Measurements from ENCODE around the gene BBS1. TPM values are rescaled to one million over a fixed set of nuclear protein-coding genes. Genes with fewer than 3 reads are reported as not detected.

BBS1 gene
- total RNA-seq, 5 donors from 2014 or later (not counting 1 experiment from before 2014, with no cell fraction given): 17.0 to 41.6 (median 34.9) TPM

- POLR2A ChIA-PET: no interaction called here
Observed at GRCh38 chr11:66548774-66549630, 38.6 kb downstream of the BBS1 start.

GRCh38 chr11:66549696-66550095 is 39.3 kb downstream of the BBS1 start:
- no peaks in the 10 kb centered on the region for H3K36me3 ChIP-seq (ENCODE audit: control insufficient read depth in 2 of 2, extremely low read depth in 1 of 2, insufficient read depth in 1 of 2, low read length in 1 of 2)
- H3K27me3 ChIP-seq (replicated peaks in 1 of 2; ENCODE audit: control insufficient read depth in 2 of 2, extremely low read depth in 1 of 2, insufficient read depth in 2 of 2, low read length in 1 of 2): peaks cover 0 to 7% of the 10 kb centered on the region in 2 experiments
- ATAC-seq (replicated peaks in 1 of 4): no peak
- ChIA-PET CTCF (no interaction called here), POLR2A (no interaction called here)
- H3K9me3 ChIP-seq: no peaks in the 10 kb centered on the region
- Mint-ChIP-seq H3K9me3 (no peaks in the 10 kb centered on the region), H3K4me1 (peaks cover 11 to 16% (median 14%) of the 10 kb centered on the region in 3 donors), H3K4me3 (no peak overlapping the region), H3K27ac (no peak overlapping the region), H3K36me3 (no peaks in the 10 kb centered on the region), H3K27me3 (no peaks in the 10 kb centered on the region)
- no peak overlapping the region for H3K4me3 ChIP-seq (ENCODE audit: control insufficient read depth in 1 of 2, extremely low read depth in 1 of 2, low read length in 1 of 2)
- no peak overlapping the region for H3K27ac ChIP-seq (ENCODE audit: low read length)
- no CpG with 5 or more reads among the region's 3 CpGs for WGBS (ENCODE audit: insufficient coverage)
- DNase-seq: no peak
- peaks cover 0 to 21% of the 10 kb centered on the region in 2 experiments for H3K4me1 ChIP-seq (ENCODE audit: control insufficient read depth in 1 of 2, extremely low read depth in 1 of 2, insufficient read depth in 2 of 2, low read length in 2 of 2)

More at GRCh38 chr11:66548774-66549630, 38.6 kb downstream of the BBS1 start:
- no peak for DNase-seq
- H3K4me1 Mint-ChIP-seq: peaks cover 16 to 23% (median 19%) of the 10 kb centered on the region in 3 donors
- WGBS (ENCODE audit: insufficient coverage): 79% methylated on average over 14 of the region's 16 CpGs
- Histone ChIP-seq H3K4me3 (ENCODE audit: control insufficient read depth in 1 of 2, extremely low read depth in 1 of 2, low read length in 1 of 2) (no peak overlapping the region), H3K9me3 (no peaks in the 10 kb centered on the region), H3K27me3 (replicated peaks in 1 of 2; ENCODE audit: control insufficient read depth in 2 of 2, extremely low read depth in 1 of 2, insufficient read depth in 2 of 2, low read length in 1 of 2) (peaks cover 0 to 4% of the 10 kb centered on the region in 2 experiments), H3K27ac (ENCODE audit: low read length) (no peak overlapping the region), H3K4me1 (ENCODE audit: control insufficient read depth in 1 of 2, extremely low read depth in 1 of 2, insufficient read depth in 2 of 2, low read length in 2 of 2) (peaks cover 4 to 28% of the 10 kb centered on the region in 2 experiments), H3K36me3 (ENCODE audit: control insufficient read depth in 2 of 2, extremely low read depth in 1 of 2, insufficient read depth in 1 of 2, low read length in 1 of 2) (no peaks in the 10 kb centered on the region)
- no peak for ATAC-seq (replicated peaks in 1 of 4)
- peak overlapping the region; percentile 17 to 43 (median 26) for H3K4me3 Mint-ChIP-seq
- peak overlapping the region in 1 of 2 donors; percentile 12 for H3K27ac Mint-ChIP-seq
- H3K36me3 Mint-ChIP-seq: no peaks in the 10 kb centered on the region
- H3K27me3 Mint-ChIP-seq: no peaks in the 10 kb centered on the region
- CTCF ChIA-PET: interaction anchor here in 1 of 2 donors (0.5 kb wide), 1 partner anchor 895 kb away, joined by 5 read pairs; no protein-coding TSS in a partner anchor
- no peaks in the 10 kb centered on the region for H3K9me3 Mint-ChIP-seq

GRCh38 chr11:66550887-66551286 is 40.5 kb downstream of the BBS1 start:
- Histone ChIP-seq H3K4me1 (ENCODE audit: control insufficient read depth in 1 of 2, extremely low read depth in 1 of 2, insufficient read depth in 2 of 2, low read length in 2 of 2) (peaks cover 0 to 13% of the 10 kb centered on the region in 2 experiments), H3K9me3 (no peaks in the 10 kb centered on the region), H3K4me3 (ENCODE audit: control insufficient read depth in 1 of 2, extremely low read depth in 1 of 2, low read length in 1 of 2) (no peak overlapping the region), H3K27me3 (replicated peaks in 1 of 2; ENCODE audit: control insufficient read depth in 2 of 2, extremely low read depth in 1 of 2, insufficient read depth in 2 of 2, low read length in 1 of 2) (peaks cover 0 to 10% of the 10 kb centered on the region in 2 experiments), H3K27ac (ENCODE audit: low read length) (no peak overlapping the region), H3K36me3 (ENCODE audit: control insufficient read depth in 2 of 2, extremely low read depth in 1 of 2, insufficient read depth in 1 of 2, low read length in 1 of 2) (no peaks in the 10 kb centered on the region)
- CTCF ChIA-PET: no interaction called here
- H3K27ac Mint-ChIP-seq: no peak overlapping the region
- H3K36me3 Mint-ChIP-seq: no peaks in the 10 kb centered on the region
- 81% methylated on average over 3 of the region's 4 CpGs for WGBS (ENCODE audit: insufficient coverage)
- no peak for ATAC-seq (replicated peaks in 1 of 4)
- POLR2A ChIA-PET: no interaction called here
- no peaks in the 10 kb centered on the region for H3K27me3 Mint-ChIP-seq
- H3K9me3 Mint-ChIP-seq: no peaks in the 10 kb centered on the region
- H3K4me3 Mint-ChIP-seq: no peak overlapping the region
- peaks cover 5 to 9% (median 6%) of the 10 kb centered on the region in 3 donors for H3K4me1 Mint-ChIP-seq
- no peak for DNase-seq

- no peaks in the 10 kb centered on the region for H3K9me3 Mint-ChIP-seq
- H3K36me3 ChIP-seq (ENCODE audit: control insufficient read depth in 2 of 2, extremely low read depth in 1 of 2, insufficient read depth in 1 of 2, low read length in 1 of 2): no peaks in the 10 kb centered on the region
- ATAC-seq (replicated peaks in 1 of 4) (no peak), DNase-seq (no peak)
- H3K27ac ChIP-seq (ENCODE audit: low read length): no peak overlapping the region
- no peak overlapping the region for H3K27ac Mint-ChIP-seq
- H3K4me3 ChIP-seq (ENCODE audit: control insufficient read depth in 1 of 2, extremely low read depth in 1 of 2, low read length in 1 of 2): no peak overlapping the region
- H3K27me3 Mint-ChIP-seq: peaks cover 0 to 13% of the 10 kb centered on the region in 2 donors
- H3K4me1 Mint-ChIP-seq: peaks cover 4 to 8% (median 6%) of the 10 kb centered on the region in 3 donors
- CTCF ChIA-PET: interaction anchor here in 1 of 2 donors (0.6 kb wide), 1 partner anchor 97 kb away, joined by 3 read pairs; no protein-coding TSS in a partner anchor
- H3K4me3 Mint-ChIP-seq: no peak overlapping the region
- no peaks in the 10 kb centered on the region for H3K36me3 Mint-ChIP-seq
- peaks cover 0 to 37% of the 10 kb centered on the region in 2 experiments for H3K27me3 ChIP-seq (replicated peaks in 1 of 2; ENCODE audit: control insufficient read depth in 2 of 2, extremely low read depth in 1 of 2, insufficient read depth in 2 of 2, low read length in 1 of 2)
- POLR2A ChIA-PET: no interaction called here
- H3K4me1 ChIP-seq (ENCODE audit: control insufficient read depth in 1 of 2, extremely low read depth in 1 of 2, insufficient read depth in 2 of 2, low read length in 2 of 2): peaks cover 0 to 6% of the 10 kb centered on the region in 2 experiments
- no peaks in the 10 kb centered on the region for H3K9me3 ChIP-seq
- 82% methylated on average over 5 of the region's 5 CpGs for WGBS (ENCODE audit: insufficient coverage)
Observed at GRCh38 chr11:66554602-66555001, 44.2 kb downstream of the BBS1 start.

- Mint-ChIP-seq H3K36me3 (no peaks in the 10 kb centered on the region), H3K27me3 (peaks cover 0 to 13% of the 10 kb centered on the region in 2 donors), H3K4me3 (no peak overlapping the region), H3K4me1 (peaks cover 4 to 8% (median 6%) of the 10 kb centered on the region in 3 donors), H3K9me3 (no peaks in the 10 kb centered on the region), H3K27ac (no peak overlapping the region)
- CTCF ChIA-PET: no interaction called here
- no peak overlapping the region for H3K27ac ChIP-seq (ENCODE audit: low read length)
- H3K9me3 ChIP-seq: no peaks in the 10 kb centered on the region
- WGBS (ENCODE audit: insufficient coverage): 38% methylated on average over 3 of the region's 3 CpGs
- ATAC-seq (replicated peaks in 1 of 4): no peak
- POLR2A ChIA-PET: no interaction called here
- peaks cover 0 to 42% of the 10 kb centered on the region in 2 experiments for H3K27me3 ChIP-seq (replicated peaks in 1 of 2; ENCODE audit: control insufficient read depth in 2 of 2, extremely low read depth in 1 of 2, insufficient read depth in 2 of 2, low read length in 1 of 2)
- no peak overlapping the region for H3K4me3 ChIP-seq (ENCODE audit: control insufficient read depth in 1 of 2, extremely low read depth in 1 of 2, low read length in 1 of 2)
- peaks cover 0 to 6% of the 10 kb centered on the region in 2 experiments for H3K4me1 ChIP-seq (ENCODE audit: control insufficient read depth in 1 of 2, extremely low read depth in 1 of 2, insufficient read depth in 2 of 2, low read length in 2 of 2)
- DNase-seq: no peak
- H3K36me3 ChIP-seq (ENCODE audit: control insufficient read depth in 2 of 2, extremely low read depth in 1 of 2, insufficient read depth in 1 of 2, low read length in 1 of 2): no peaks in the 10 kb centered on the region
Observed at GRCh38 chr11:66555416-66555815, 45.0 kb downstream of the BBS1 start.

- H3K36me3 ChIP-seq (ENCODE audit: control insufficient read depth in 2 of 2, extremely low read depth in 1 of 2, insufficient read depth in 1 of 2, low read length in 1 of 2): no peaks in the 10 kb centered on the region
- 78% methylated on average over 7 of the region's 7 CpGs for WGBS (ENCODE audit: insufficient coverage)
- H3K27me3 ChIP-seq (replicated peaks in 1 of 2; ENCODE audit: control insufficient read depth in 2 of 2, extremely low read depth in 1 of 2, insufficient read depth in 2 of 2, low read length in 1 of 2): peaks cover 0 to 42% of the 10 kb centered on the region in 2 experiments
- ATAC-seq (replicated peaks in 1 of 4): no peak
- peaks cover 0 to 6% of the 10 kb centered on the region in 2 experiments for H3K4me1 ChIP-seq (ENCODE audit: control insufficient read depth in 1 of 2, extremely low read depth in 1 of 2, insufficient read depth in 2 of 2, low read length in 2 of 2)
- no peak for DNase-seq
- no peak overlapping the region for H3K4me3 ChIP-seq (ENCODE audit: control insufficient read depth in 1 of 2, extremely low read depth in 1 of 2, low read length in 1 of 2)
- peaks cover 4 to 8% (median 6%) of the 10 kb centered on the region in 3 donors for H3K4me1 Mint-ChIP-seq
- peaks cover 0 to 13% of the 10 kb centered on the region in 2 donors for H3K27me3 Mint-ChIP-seq
- no peaks in the 10 kb centered on the region for H3K9me3 Mint-ChIP-seq
- POLR2A ChIA-PET: no interaction called here
- H3K9me3 ChIP-seq: no peaks in the 10 kb centered on the region
- CTCF ChIA-PET: no interaction called here
- H3K4me3 Mint-ChIP-seq: no peak overlapping the region
- no peak overlapping the region for H3K27ac ChIP-seq (ENCODE audit: low read length)
- no peaks in the 10 kb centered on the region for H3K36me3 Mint-ChIP-seq
- no peak overlapping the region for H3K27ac Mint-ChIP-seq
Observed at GRCh38 chr11:66556086-66556485, 45.7 kb downstream of the BBS1 start.
